GM12878 (cell line): ENCODE results near the gene LEMD2. TPM values are rescaled to one million over a fixed set of nuclear protein-coding genes. Genes with fewer than 3 reads are reported as not detected.

Experiments used
- ATAC-seq: fragments of 200-7000 bp; cut with Tn5 transposase; 3 replicates; pipeline ENCODE4 v1.9.1; 2020; ENCODE audit warnings: mild to moderate bottlenecking, moderate library complexity
- BruUV-seq: library from RNA; stranded (reverse); fragments of 400-500 nt; replicated peaks from 2 replicates; lab custom pipeline; 2021; lab: Mats Ljungman, UMichigan
- CTCF ChIA-PET: fragments of 300-600 bp; sonication (Branson Sonifier 250); formaldehyde crosslinking; extraction: SDS; loops from one replicate; lab custom pipeline; 2021; ENCODE audit warnings: inconsistent platforms; lab: Yijun Ruan, JAX
- POLR2A ChIA-PET: fragments of 350-600 bp; formaldehyde crosslinking; extraction: SDS; loops from one replicate; lab custom pipeline; 2021; ENCODE audit warnings: inconsistent platforms; lab: Charles Lee
- RAD21 ChIA-PET: fragments of 300-600 bp; sonication (Branson Sonifier 250); formaldehyde crosslinking; loops from one replicate; lab custom pipeline; 2023; ENCODE audit warnings: antibody characterized with exemption; ENCODE audit not compliant: unreplicated experiment; lab: Charles Lee
- SMC1A ChIA-PET: fragments of 300-600 bp; sonication (Branson Sonifier 250); formaldehyde crosslinking; loops from one replicate; lab custom pipeline; 2023; ENCODE audit not compliant: unreplicated experiment, uncharacterized antibody; lab: Charles Lee
- DNase-seq: peaks from one replicate; pipeline ENCODE4 v3.0.0-alpha.2; 2011; ENCODE audit warnings: low read depth, low spot score
- FAIRE-seq: peaks from 3 replicates; lab custom pipeline; 2011; peaks lifted over from hg19 to GRCh38; lab: Jason Lieb, UNC
- H2AFZ ChIP-seq: 2 replicates; pipeline ENCODE4 v1.6.0; 2011; ENCODE audit warnings: low read depth, low read length, control low read depth; ENCODE audit not compliant: control insufficient read depth
- H3K27ac ChIP-seq: 2 replicates; pipeline ENCODE4 v1.5.1; 2011; ENCODE audit warnings: control low read depth; ENCODE audit not compliant: control insufficient read depth, insufficient read depth
- H3K27me3 ChIP-seq, 2 experiments: replicated peaks in 1 of 2; 2 replicates each; pipeline versions ENCODE4 v1.6.0 to v1.6.1; 2011; ENCODE audit warnings: low read length in 1 of 2; ENCODE audit not compliant: control insufficient read depth in 2 of 2, insufficient read depth in 2 of 2
- H3K36me3 ChIP-seq, 2 experiments: 2 replicates each; pipeline ENCODE4 v1.5.1; 2011; ENCODE audit warnings: low read length in 1 of 2; ENCODE audit not compliant: control insufficient read depth in 2 of 2, insufficient read depth in 2 of 2
- H3K4me1 ChIP-seq: 2 replicates; pipeline ENCODE4 v1.6.1; 2011; ENCODE audit warnings: mild to moderate bottlenecking, low read length, moderate library complexity, mixed read lengths; ENCODE audit not compliant: control insufficient read depth, insufficient read depth
- H3K4me2 ChIP-seq: 2 replicates; pipeline ENCODE4 v1.6.0; 2011; ENCODE audit warnings: control low read depth; ENCODE audit not compliant: control insufficient read depth, insufficient read depth
- H3K4me3 ChIP-seq: fragments of 200-600 bp; sonication (generic); 2 replicates; pipeline ENCODE4 v1.5.1; 2016
- H3K79me2 ChIP-seq: 2 replicates; pipeline ENCODE4 v1.6.0; 2011; ENCODE audit warnings: low read length; ENCODE audit not compliant: control insufficient read depth, insufficient read depth
- H3K9ac ChIP-seq: 2 replicates; pipeline ENCODE4 v1.8.0; 2011; ENCODE audit warnings: low read length, control low read depth, mixed read lengths; ENCODE audit not compliant: control insufficient read depth, insufficient read depth
- H3K9me3 ChIP-seq: replicated peaks from 3 replicates; pipeline ENCODE4 v1.5.1; 2011; ENCODE audit warnings: mild to moderate bottlenecking, low read length; ENCODE audit not compliant: control insufficient read depth, insufficient read depth
- H4K20me1 ChIP-seq: 2 replicates; pipeline ENCODE4 v1.6.0; 2011; ENCODE audit not compliant: control insufficient read depth, insufficient read depth
- CHD4 ChIP-seq: fragments of 200-600 bp; sonication (generic); IDR thresholded peaks from 2 replicates; pipeline ENCODE4 v1.6.1; 2016; ENCODE audit warnings: mild to moderate bottlenecking
- FOS ChIP-seq: IDR thresholded peaks from 3 replicates; pipeline ENCODE4 v1.6.1; 2011; ENCODE audit warnings: borderline replicate concordance; ENCODE audit not compliant: insufficient read length; ENCODE audit errors: extremely low read depth
- HDGF ChIP-seq: fragments of 450-650 bp; IDR thresholded peaks from 2 replicates; pipeline ENCODE4 v1.6.1; 2016; ENCODE audit warnings: antibody characterized with exemption
- IRF4 ChIP-seq: IDR thresholded peaks from 2 replicates; pipeline ENCODE4 v1.6.1; 2011; ENCODE audit warnings: low read depth, low read length
- KDM1A ChIP-seq: fragments of 200-600 bp; sonication (generic); IDR thresholded peaks from 2 replicates; pipeline ENCODE4 v1.6.1; 2016; ENCODE audit warnings: borderline replicate concordance
- MEF2B ChIP-seq: fragments of 450-650 bp; IDR thresholded peaks from 2 replicates; pipeline ENCODE4 v1.6.1; 2018; ENCODE audit warnings: mild to moderate bottlenecking, moderate library complexity; ENCODE audit not compliant: partially characterized antibody, poor library complexity, severe bottlenecking
- NFXL1 ChIP-seq: fragments of 450-650 bp; IDR thresholded peaks from 2 replicates; pipeline ENCODE4 v1.6.1; 2017; ENCODE audit warnings: antibody characterized with exemption, mild to moderate bottlenecking, borderline replicate concordance
- POLR2A ChIP-seq: IDR thresholded peaks from 2 replicates; pipeline ENCODE4 v1.6.1; 2011; ENCODE audit warnings: low read depth, mild to moderate bottlenecking, low read length
- POU2F2 ChIP-seq: IDR thresholded peaks from 3 replicates; pipeline ENCODE4 v1.6.1; 2011; ENCODE audit warnings: low read depth, mild to moderate bottlenecking, low read length, borderline replicate concordance
- RELA ChIP-seq: fragments of 450-650 bp; IDR thresholded peaks from 2 replicates; pipeline ENCODE4 v1.8.0; 2014; ENCODE audit warnings: borderline replicate concordance; ENCODE audit not compliant: partially characterized antibody
- SIN3A ChIP-seq: IDR thresholded peaks from 2 replicates; pipeline ENCODE4 v1.6.1; 2012; ENCODE audit warnings: low read depth, low read length, improper control_type of control experiment
- SMAD1 ChIP-seq: fragments of 450-650 bp; IDR thresholded peaks from 2 replicates; pipeline ENCODE4 v1.6.1; 2018; ENCODE audit warnings: mild to moderate bottlenecking, low read depth; ENCODE audit not compliant: partially characterized antibody
- STAT1 ChIP-seq: fragments of 450-650 bp; conservative IDR thresholded peaks from 2 replicates; pipeline ENCODE4 v1.6.1; 2014; ENCODE audit warnings: antibody characterized with exemption, mild to moderate bottlenecking
- TARDBP ChIP-seq: IDR thresholded peaks from 2 replicates; pipeline ENCODE4 v1.6.1; 2016; ENCODE audit warnings: borderline replicate concordance
- TCF3 ChIP-seq: IDR thresholded peaks from 2 replicates; pipeline ENCODE4 v1.6.1; 2012; ENCODE audit warnings: low read depth, mild to moderate bottlenecking, low read length, borderline replicate concordance; ENCODE audit not compliant: insufficient read depth
- YY1 ChIP-seq: IDR thresholded peaks from 2 replicates; pipeline ENCODE4 v1.6.1; 2011; ENCODE audit warnings: low read depth, mild to moderate bottlenecking, low read length
- ZSCAN29 ChIP-seq: fragments of 450-650 bp; IDR thresholded peaks from 2 replicates; pipeline ENCODE4 v1.6.1; 2017; ENCODE audit warnings: mild to moderate bottlenecking, moderate library complexity
- WGBS: methylation state at CpG from one replicate; pipeline ENCODE4 v1.1.6; 2016; ENCODE audit warnings: low lambda C conversion rate; ENCODE audit not compliant: insufficient replicate concordance, insufficient coverage; ENCODE audit errors: missing lambda C conversion rate; 5-methylcytosine and 5-hydroxymethylcytosine counted together
- in situ Hi-C: fragments of 300-500 bp; cut with MboI; formaldehyde crosslinking; loops from 9 replicates; pipeline ENCODE4 v1.14.3; 2018; ENCODE audit warnings: mixed read lengths
- intact Hi-C: fragments of 100-400 bp; cut with micrococcal nuclease; formaldehyde crosslinking; loops from one replicate; pipeline ENCODE4 v1.14.2; 2022; ENCODE audit not compliant: unreplicated experiment
- polyA plus RNA-seq, 11 experiments: library from polyadenylated mRNA; depleted of rRNA in 4 of 11; unstranded in 6 of 11; stranded (reverse) in 5 of 11; fragments of >200 nt; fragmentation: Nextera tagmentation in 4 of 11; fragmentation: Illumina TruSeq in 1 of 11; extraction: Ambion mirVana in 4 of 11; extraction: Trizol in 1 of 11; gene quantifications; 1 replicate in 1 of 11; 2 replicates in 10 of 11; pipeline versions ENCODE4 v1.2.1 to v1.2.3, GENCODE V29; 2011 to 2016; ENCODE audit warnings: inconsistent platforms in 2 of 11, missing spikeins in 2 of 11, low read depth in 1 of 11
- total RNA-seq, 4 experiments: library from RNA; depleted of rRNA in 3 of 4; stranded (reverse); fragments of >200 nt in 3 of 4; fragmentation: Illumina TruSeq in 1 of 4; extraction: Trizol in 1 of 4; gene quantifications; 2 replicates each; pipeline versions ENCODE4 v1.2.1 to v1.2.3, GENCODE V29; 2013 to 2021
- TF ChIP-seq, protein P1 (sequence below): fragments of 450-650 bp; IDR thresholded peaks from 2 replicates; pipeline ENCODE4 v1.6.1; 2017; ENCODE audit warnings: mild to moderate bottlenecking
- TF ChIP-seq, protein P2 (sequence below): fragments of 450-650 bp; formaldehyde crosslinking; IDR thresholded peaks from 2 replicates; pipeline ENCODE4 v1.5.0; 2022; ENCODE audit warnings: mild to moderate bottlenecking, missing genetic modification characterization
- TF ChIP-seq, protein P3 (sequence below): fragments of 150-350 bp; IDR thresholded peaks from 2 replicates; pipeline ENCODE4 v1.6.1; 2014; ENCODE audit warnings: mild to moderate bottlenecking, low read depth, low read length

Gene LEMD2
- total and polyA plus RNA-seq, 10 of the 15 experiments (the other 5 are each of a cell fraction or from before 2014, with no cell fraction given), result 0.45 to 47.1 (median 22.8) TPM

DNA sequence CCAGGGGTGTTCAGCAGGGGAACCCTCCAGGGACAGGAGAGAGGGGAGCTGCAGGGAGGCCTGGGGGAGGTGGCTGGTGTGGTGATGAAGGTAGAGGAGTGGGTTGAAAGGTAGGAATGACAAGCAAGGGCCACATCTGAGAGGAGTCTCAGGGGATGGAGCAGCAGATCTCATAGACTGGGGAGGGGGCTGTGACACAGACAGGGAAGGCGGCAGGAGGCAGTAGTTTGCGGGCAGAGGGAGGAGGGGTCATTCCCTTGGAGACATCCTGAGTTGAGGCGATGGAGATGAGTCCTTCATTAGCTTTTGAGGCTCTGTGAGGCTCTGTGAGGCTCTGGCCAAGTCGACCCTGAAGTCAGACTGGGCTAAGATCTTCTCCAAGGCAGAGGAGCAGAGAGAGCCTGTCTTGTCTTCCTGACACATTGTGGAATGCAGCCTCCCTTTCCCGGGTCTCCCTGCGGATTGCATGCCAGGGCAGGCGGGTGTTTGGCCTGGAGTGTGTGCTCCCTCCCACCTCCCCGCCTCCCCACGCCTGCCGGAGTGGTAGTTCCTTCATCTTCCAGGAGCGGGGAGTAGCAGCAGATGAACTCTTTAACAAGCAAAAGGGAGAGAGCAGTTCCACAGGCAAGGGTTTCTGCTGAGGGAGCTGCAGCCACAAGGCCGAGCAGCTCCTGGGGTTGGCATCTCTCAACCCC lies 49.2 kb upstream of the LEMD2 start:
- RAD21 ChIA-PET, result no interaction called here
- intact Hi-C loops, result no loop called here
- FAIRE-seq (no peak), ATAC-seq (no peak), DNase-seq (no peak)
- POLR2A ChIA-PET, result no interaction called here
- no peak overlapping the region for H2AFZ ChIP-seq
- H3K4me1 ChIP-seq, result peaks cover 14% of the 10 kb centered on the region
- H3K36me3 ChIP-seq, result no peaks in the 10 kb centered on the region
- BruUV-seq, result no TSS peak
- H4K20me1 ChIP-seq, result no peaks in the 10 kb centered on the region
- SMC1A ChIA-PET, result no interaction called here
- no peak overlapping the region for H3K4me3 ChIP-seq
- no peak overlapping the region for H3K27ac ChIP-seq
- no peak overlapping the region for H3K9ac ChIP-seq
- no peak overlapping the region for H3K4me2 ChIP-seq
- in situ Hi-C loops, result no loop called here
- CTCF ChIA-PET, result no interaction called here
- TF ChIP-seq KDM1A (no peak), SMAD1 (no peak), MEF2B (no peak), POU2F2 (no peak), FOS (no peak), SIN3A (no peak), RELA (no peak), ZSCAN29 (no peak), CHD4 (no peak), HDGF (no peak), NFXL1 (no peak), YY1 (no peak), TARDBP (no peak), STAT1 (no peak), TCF3 (no peak), IRF4 (no peak), POLR2A (no peak)
- TF ChIP-seq, protein P1, sequence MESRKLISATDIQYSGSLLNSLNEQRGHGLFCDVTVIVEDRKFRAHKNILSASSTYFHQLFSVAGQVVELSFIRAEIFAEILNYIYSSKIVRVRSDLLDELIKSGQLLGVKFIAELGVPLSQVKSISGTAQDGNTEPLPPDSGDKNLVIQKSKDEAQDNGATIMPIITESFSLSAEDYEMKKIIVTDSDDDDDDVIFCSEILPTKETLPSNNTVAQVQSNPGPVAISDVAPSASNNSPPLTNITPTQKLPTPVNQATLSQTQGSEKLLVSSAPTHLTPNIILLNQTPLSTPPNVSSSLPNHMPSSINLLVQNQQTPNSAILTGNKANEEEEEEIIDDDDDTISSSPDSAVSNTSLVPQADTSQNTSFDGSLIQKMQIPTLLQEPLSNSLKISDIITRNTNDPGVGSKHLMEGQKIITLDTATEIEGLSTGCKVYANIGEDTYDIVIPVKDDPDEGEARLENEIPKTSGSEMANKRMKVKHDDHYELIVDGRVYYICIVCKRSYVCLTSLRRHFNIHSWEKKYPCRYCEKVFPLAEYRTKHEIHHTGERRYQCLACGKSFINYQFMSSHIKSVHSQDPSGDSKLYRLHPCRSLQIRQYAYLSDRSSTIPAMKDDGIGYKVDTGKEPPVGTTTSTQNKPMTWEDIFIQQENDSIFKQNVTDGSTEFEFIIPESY, result no peak
- TF ChIP-seq, protein P2, sequence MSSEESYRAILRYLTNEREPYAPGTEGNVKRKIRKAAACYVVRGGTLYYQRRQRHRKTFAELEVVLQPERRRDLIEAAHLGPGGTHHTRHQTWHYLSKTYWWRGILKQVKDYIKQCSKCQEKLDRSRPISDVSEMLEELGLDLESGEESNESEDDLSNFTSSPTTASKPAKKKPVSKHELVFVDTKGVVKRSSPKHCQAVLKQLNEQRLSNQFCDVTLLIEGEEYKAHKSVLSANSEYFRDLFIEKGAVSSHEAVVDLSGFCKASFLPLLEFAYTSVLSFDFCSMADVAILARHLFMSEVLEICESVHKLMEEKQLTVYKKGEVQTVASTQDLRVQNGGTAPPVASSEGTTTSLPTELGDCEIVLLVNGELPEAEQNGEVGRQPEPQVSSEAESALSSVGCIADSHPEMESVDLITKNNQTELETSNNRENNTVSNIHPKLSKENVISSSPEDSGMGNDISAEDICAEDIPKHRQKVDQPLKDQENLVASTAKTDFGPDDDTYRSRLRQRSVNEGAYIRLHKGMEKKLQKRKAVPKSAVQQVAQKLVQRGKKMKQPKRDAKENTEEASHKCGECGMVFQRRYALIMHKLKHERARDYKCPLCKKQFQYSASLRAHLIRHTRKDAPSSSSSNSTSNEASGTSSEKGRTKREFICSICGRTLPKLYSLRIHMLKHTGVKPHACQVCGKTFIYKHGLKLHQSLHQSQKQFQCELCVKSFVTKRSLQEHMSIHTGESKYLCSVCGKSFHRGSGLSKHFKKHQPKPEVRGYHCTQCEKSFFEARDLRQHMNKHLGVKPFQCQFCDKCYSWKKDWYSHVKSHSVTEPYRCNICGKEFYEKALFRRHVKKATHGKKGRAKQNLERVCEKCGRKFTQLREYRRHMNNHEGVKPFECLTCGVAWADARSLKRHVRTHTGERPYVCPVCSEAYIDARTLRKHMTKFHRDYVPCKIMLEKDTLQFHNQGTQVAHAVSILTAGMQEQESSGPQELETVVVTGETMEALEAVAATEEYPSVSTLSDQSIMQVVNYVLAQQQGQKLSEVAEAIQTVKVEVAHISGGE (CRISPR knock-in tag), result no peak
- TF ChIP-seq, protein P3, sequence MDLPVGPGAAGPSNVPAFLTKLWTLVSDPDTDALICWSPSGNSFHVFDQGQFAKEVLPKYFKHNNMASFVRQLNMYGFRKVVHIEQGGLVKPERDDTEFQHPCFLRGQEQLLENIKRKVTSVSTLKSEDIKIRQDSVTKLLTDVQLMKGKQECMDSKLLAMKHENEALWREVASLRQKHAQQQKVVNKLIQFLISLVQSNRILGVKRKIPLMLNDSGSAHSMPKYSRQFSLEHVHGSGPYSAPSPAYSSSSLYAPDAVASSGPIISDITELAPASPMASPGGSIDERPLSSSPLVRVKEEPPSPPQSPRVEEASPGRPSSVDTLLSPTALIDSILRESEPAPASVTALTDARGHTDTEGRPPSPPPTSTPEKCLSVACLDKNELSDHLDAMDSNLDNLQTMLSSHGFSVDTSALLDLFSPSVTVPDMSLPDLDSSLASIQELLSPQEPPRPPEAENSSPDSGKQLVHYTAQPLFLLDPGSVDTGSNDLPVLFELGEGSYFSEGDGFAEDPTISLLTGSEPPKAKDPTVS, result no peak
- TF ChIP-seq, all 136 proteins: peak for 0
- H3K9me3 ChIP-seq, result no peaks in the 10 kb centered on the region; the same call in 2 of the 3 replicates
- no peaks in the 10 kb centered on the region for H3K27me3 ChIP-seq
- H3K79me2 ChIP-seq, result no peaks in the 10 kb centered on the region
- 62% methylated on average over 12 of the region's 12 CpGs for WGBS
